GM12878 (cell line): ENCODE results near the gene DNAJC27. TPM values are rescaled to one million over a fixed set of nuclear protein-coding genes. Genes with fewer than 3 reads are reported as not detected.

Experiments used
- ASH2L ChIP-seq: fragments of 300-600, 200-600 bp; sonication (generic); IDR thresholded peaks from 2 replicates; pipeline ENCODE4 v1.6.1; 2017; ENCODE audit warnings: low read depth, mild to moderate bottlenecking, borderline replicate concordance
- CEBPB ChIP-seq, 2 experiments: fragments of 150-350 bp in 1 of 2; IDR thresholded peaks; 2 replicates each; pipeline ENCODE4 v1.6.1; 2012 to 2014; ENCODE audit warnings: low read depth in 2 of 2, low read length in 2 of 2, borderline replicate concordance in 1 of 2, inconsistent platforms in 1 of 2
- CHD1 ChIP-seq: IDR thresholded peaks from 2 replicates; pipeline ENCODE4 v1.6.1; 2012; ENCODE audit warnings: low read depth, low read length, improper control_type of control experiment
- EGR1 ChIP-seq, 2 experiments: IDR thresholded peaks; 1 replicate in 1 of 2; 2 replicates in 1 of 2; pipeline ENCODE4 v1.6.1; 2011 to 2012; ENCODE audit warnings: low read depth in 2 of 2, low read length in 2 of 2, borderline replicate concordance in 1 of 2, mild to moderate bottlenecking in 1 of 2, moderate library complexity in 1 of 2
- ELK1 ChIP-seq: IDR thresholded peaks from 2 replicates; pipeline ENCODE4 v1.6.1; 2012; ENCODE audit warnings: low read depth, low read length, improper control_type of control experiment
- GATAD2B ChIP-seq: fragments of 450-650 bp; conservative IDR thresholded peaks from 2 replicates; pipeline ENCODE4 v1.6.1; 2017; ENCODE audit warnings: low read depth, mild to moderate bottlenecking, moderate library complexity
- IKZF2 ChIP-seq, 2 experiments: fragments of 450-650 bp; IDR thresholded peaks; 2 replicates each; pipeline ENCODE4 v1.6.1; 2017; ENCODE audit warnings: mild to moderate bottlenecking in 2 of 2, moderate library complexity in 2 of 2
- IRF3 ChIP-seq: fragments of 450-650 bp; IDR thresholded peaks from 2 replicates; pipeline ENCODE4 v1.6.1; 2014; ENCODE audit warnings: mild to moderate bottlenecking
- KAT2A ChIP-seq: conservative IDR thresholded peaks from 2 replicates; pipeline ENCODE4 v1.6.1; 2011; ENCODE audit warnings: low read depth, low read length; ENCODE audit not compliant: control insufficient read depth
- PKNOX1 ChIP-seq: fragments of 450-650 bp; IDR thresholded peaks from 2 replicates; pipeline ENCODE4 v1.6.1; 2016; ENCODE audit warnings: mild to moderate bottlenecking
- POLR2A ChIP-seq: IDR thresholded peaks from 2 replicates; pipeline ENCODE4 v1.6.1; 2011; ENCODE audit warnings: low read depth, mild to moderate bottlenecking, low read length
- RAD21 ChIP-seq: IDR thresholded peaks from 2 replicates; pipeline ENCODE4 v1.6.1; 2011; ENCODE audit warnings: mild to moderate bottlenecking, low read depth, low read length, moderate library complexity; ENCODE audit not compliant: insufficient read depth
- RELA ChIP-seq: fragments of 450-650 bp; IDR thresholded peaks from 2 replicates; pipeline ENCODE4 v1.8.0; 2014; ENCODE audit warnings: borderline replicate concordance; ENCODE audit not compliant: partially characterized antibody
- RUNX3 ChIP-seq: IDR thresholded peaks from 2 replicates; pipeline ENCODE4 v1.6.1; 2012; ENCODE audit warnings: low read length, inconsistent platforms
- SMC3 ChIP-seq: IDR thresholded peaks from 2 replicates; pipeline ENCODE4 v1.6.1; 2011; ENCODE audit warnings: low read length, improper control_type of control experiment, borderline replicate concordance
- SREBF2 ChIP-seq: IDR thresholded peaks from 2 replicates; pipeline ENCODE4 v1.6.1; 2012; ENCODE audit warnings: mild to moderate bottlenecking, low read length
- SRF ChIP-seq, 2 experiments: IDR thresholded peaks; 2 replicates each; pipeline ENCODE4 v1.6.1; 2011; ENCODE audit warnings: low read depth in 2 of 2, low read length in 2 of 2, mild to moderate bottlenecking in 1 of 2, moderate library complexity in 1 of 2
- STAT3 ChIP-seq: IDR thresholded peaks from 2 replicates; pipeline ENCODE4 v1.6.1; 2011; ENCODE audit warnings: low read depth, low read length, improper control_type of control experiment
- TCF3 ChIP-seq: IDR thresholded peaks from 2 replicates; pipeline ENCODE4 v1.6.1; 2012; ENCODE audit warnings: low read depth, mild to moderate bottlenecking, low read length, borderline replicate concordance; ENCODE audit not compliant: insufficient read depth
- TCF7 ChIP-seq: IDR thresholded peaks from 2 replicates; pipeline ENCODE4 v1.6.1; 2014; ENCODE audit warnings: antibody characterized with exemption, borderline replicate concordance
- YY1 ChIP-seq: IDR thresholded peaks from 2 replicates; pipeline ENCODE4 v1.6.1; 2011; ENCODE audit warnings: low read depth, mild to moderate bottlenecking, low read length
- ZNF687 ChIP-seq: fragments of 450-650 bp; IDR thresholded peaks from 2 replicates; pipeline ENCODE4 v1.6.1; 2017; ENCODE audit warnings: mild to moderate bottlenecking, moderate library complexity
- polyA plus RNA-seq, 11 experiments: library from polyadenylated mRNA; depleted of rRNA in 4 of 11; unstranded in 6 of 11; stranded (reverse) in 5 of 11; fragments of >200 nt; fragmentation: Nextera tagmentation in 4 of 11; fragmentation: Illumina TruSeq in 1 of 11; extraction: Ambion mirVana in 4 of 11; extraction: Trizol in 1 of 11; gene quantifications; 1 replicate in 1 of 11; 2 replicates in 10 of 11; pipeline versions ENCODE4 v1.2.1 to v1.2.3, GENCODE V29; 2011 to 2016; ENCODE audit warnings: inconsistent platforms in 2 of 11, missing spikeins in 2 of 11, low read depth in 1 of 11
- total RNA-seq, 4 experiments: library from RNA; depleted of rRNA in 3 of 4; stranded (reverse); fragments of >200 nt in 3 of 4; fragmentation: Illumina TruSeq in 1 of 4; extraction: Trizol in 1 of 4; gene quantifications; 2 replicates each; pipeline versions ENCODE4 v1.2.1 to v1.2.3, GENCODE V29; 2013 to 2021
- TF ChIP-seq, protein P1 (sequence below): fragments of 450-650 bp; conservative IDR thresholded peaks from 2 replicates; pipeline ENCODE4 v1.6.1; 2017; ENCODE audit warnings: mild to moderate bottlenecking, moderate library complexity

DNAJC27 gene
- total and polyA plus RNA-seq, 10 of the 15 experiments (the other 5 are each of a cell fraction or from before 2014, with no cell fraction given): 0.95 to 9.6 (median 3.7) TPM

DNA sequence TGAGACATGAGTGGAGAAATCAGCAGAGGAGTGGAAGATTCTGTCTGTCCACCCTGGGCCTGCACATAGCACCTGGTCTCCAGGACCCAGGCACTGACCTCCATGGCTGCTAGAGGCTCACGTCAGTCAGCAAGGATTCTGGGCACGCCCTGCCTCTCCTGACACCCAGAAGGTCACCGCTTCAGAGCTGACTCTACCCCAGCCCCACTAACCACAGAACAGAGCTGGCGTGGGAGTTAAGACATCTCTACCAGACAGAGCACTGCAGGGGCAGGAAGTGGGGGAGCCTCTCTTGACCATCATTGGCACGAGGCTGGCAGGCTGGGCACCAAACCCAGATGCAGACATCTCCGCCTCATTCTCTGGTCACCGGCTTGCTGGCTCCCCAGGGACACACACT lies 54.7 kb downstream of the DNAJC27 start (continued):
- TF ChIP-seq ZNF687 (no peak), CHD1 (no peak), SREBF2 (no peak), TCF3 (no peak), YY1 (0 out of 2 replicates have a peak, but pooled peaks have one; percentile 28), IRF3 (no peak), CEBPB (IDR thresholded peaks at IDR 0.05; ENCODE audit: borderline replicate concordance in 1 of 2, low read depth in 2 of 2, low read length in 2 of 2) (no peak), ELK1 (0 out of 2 replicates have a peak, but pooled peaks have one; percentile 17), KAT2A (no peak), RAD21 (no peak), POLR2A (no peak), STAT3 (no peak), TCF7 (no peak), SRF (IDR thresholded peaks at IDR 0.05; ENCODE audit: low read depth in 2 of 2, low read length in 2 of 2) (0 out of 4 replicates have a peak, but pooled peaks of 1 of the 2 experiments have one; percentile 38), SMC3 (no peak), PKNOX1 (peak; percentile 83), ASH2L (no peak), GATAD2B (no peak; the same call in 1 of the 2 replicates), RUNX3 (peak; percentile 91), IKZF2 (IDR thresholded peaks at IDR 0.05) (no peak), RELA (no peak), EGR1 (IDR thresholded peaks at IDR 0.05; ENCODE audit: borderline replicate concordance in 1 of 2, low read depth in 2 of 2, low read length in 2 of 2) (no peak)
- TF ChIP-seq, protein P1, sequence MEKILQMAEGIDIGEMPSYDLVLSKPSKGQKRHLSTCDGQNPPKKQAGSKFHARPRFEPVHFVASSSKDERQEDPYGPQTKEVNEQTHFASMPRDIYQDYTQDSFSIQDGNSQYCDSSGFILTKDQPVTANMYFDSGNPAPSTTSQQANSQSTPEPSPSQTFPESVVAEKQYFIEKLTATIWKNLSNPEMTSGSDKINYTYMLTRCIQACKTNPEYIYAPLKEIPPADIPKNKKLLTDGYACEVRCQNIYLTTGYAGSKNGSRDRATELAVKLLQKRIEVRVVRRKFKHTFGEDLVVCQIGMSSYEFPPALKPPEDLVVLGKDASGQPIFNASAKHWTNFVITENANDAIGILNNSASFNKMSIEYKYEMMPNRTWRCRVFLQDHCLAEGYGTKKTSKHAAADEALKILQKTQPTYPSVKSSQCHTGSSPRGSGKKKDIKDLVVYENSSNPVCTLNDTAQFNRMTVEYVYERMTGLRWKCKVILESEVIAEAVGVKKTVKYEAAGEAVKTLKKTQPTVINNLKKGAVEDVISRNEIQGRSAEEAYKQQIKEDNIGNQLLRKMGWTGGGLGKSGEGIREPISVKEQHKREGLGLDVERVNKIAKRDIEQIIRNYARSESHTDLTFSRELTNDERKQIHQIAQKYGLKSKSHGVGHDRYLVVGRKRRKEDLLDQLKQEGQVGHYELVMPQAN: no peak
